Ammon's horn (tissue), 1 donor: ENCODE results near the gene HIVEP1.
"Not testable (repeated sequence)": the region's sequence is repeated elsewhere in the genome, so short reads cannot be mapped to it uniquely, and the experiment has no call there.

Experiments used
- DNase-seq: peaks from one replicate; pipeline ENCODE4 v3.0.0-alpha.2; 2016; ENCODE audit warnings: low spot score

The HIVEP1 gene

DNA sequence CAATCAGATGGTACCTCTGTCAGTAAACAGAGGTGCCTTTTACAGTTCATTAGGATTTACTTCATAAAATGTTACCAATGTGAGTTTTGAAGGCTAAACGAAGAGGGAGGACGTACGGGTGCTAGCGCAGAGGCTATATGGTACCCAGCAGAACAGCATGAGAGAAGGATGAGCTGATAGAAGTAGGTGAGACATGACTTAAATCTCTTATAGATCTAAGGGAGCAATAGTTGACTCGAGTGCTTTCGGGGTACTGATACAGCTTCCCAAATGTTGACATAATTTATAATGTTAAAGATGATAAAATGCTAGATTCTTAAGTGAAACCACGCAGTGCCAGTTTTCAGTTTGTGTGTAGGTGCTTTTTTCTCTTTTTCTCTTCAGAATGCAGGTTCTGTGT, 72.6 kb downstream of the HIVEP1 start:
- DNase-seq = no peak

DNA sequence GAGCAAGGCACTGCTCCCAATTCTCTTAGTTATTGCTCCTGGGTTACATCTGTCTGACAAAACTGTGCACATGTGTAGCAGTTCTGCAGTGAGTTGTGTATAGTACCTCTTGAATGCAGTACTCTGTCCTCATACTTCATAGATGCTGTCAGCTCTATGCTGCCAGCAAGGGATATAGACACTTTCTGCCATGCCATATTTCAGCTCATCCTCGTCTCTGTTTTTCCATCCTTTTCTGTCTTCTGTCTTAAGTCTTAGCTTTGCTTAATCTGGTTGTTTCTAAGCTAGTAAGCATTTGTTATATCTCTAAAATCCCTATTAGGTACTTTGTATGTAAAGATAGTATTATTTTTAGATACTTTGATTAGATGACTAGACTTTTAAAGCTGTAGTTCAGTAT, 76.4 kb downstream of the HIVEP1 start:
- no peak for DNase-seq

DNA sequence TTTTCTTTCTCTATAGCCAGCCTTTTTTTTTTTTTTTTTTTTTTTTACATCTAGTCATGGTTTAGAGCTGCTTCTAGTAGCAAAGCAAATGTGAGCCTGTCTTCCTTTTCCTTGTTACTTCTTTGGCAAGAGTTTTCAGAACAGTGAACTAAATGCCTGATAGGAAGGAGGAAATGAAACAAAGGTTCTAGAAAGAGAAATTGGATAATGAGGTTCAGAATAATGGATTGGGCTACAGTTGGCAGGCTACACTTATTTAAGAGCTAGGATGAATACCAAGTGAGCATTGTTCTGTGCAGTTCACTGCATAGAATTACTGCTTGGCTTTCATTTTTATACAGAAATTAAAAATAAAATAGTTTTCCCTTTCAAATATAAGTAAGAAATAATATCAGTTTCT, 78.6 kb downstream of the HIVEP1 start:
- DNase-seq = peak; percentile 15

DNA sequence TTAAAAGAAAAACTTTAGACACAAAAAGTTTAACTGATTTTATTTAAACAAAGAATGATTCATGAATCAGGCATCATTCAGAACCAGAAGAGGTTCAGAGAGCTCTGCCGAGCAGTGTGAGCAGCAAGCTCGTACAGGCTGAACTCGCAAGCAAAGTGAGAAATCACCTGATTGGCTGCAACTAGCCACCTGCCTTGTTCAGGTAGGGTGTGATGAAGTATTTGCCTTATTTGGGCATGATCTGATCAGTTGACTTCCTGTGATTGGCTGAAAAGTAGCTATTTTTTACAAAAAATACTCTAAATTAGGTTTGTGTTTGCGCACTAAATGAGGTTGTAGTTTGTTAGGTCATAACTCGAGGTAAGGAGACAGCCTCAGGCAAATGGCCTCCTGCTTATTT, 80.7 kb downstream of the HIVEP1 start:
- DNase-seq = no peak

DNA sequence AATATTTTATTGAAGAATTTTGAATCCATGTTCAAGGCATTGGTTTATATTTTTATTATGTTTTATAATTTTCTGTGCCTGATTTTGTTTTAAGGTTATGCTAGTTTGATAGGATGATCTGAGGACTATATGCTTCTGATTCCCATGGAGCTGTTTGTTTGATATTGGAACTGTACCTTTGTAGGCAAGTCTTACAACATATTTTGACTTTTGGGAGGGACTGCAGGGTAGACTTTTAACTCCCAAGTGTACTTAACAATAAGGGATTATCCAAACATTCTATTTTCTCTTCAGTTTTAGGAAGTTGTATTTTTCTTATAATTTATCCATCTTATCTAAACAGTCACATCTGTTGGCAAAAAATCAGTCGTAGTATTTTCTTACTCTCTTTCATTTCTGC, 82.6 kb downstream of the HIVEP1 start:
- DNase-seq = no peak

DNA sequence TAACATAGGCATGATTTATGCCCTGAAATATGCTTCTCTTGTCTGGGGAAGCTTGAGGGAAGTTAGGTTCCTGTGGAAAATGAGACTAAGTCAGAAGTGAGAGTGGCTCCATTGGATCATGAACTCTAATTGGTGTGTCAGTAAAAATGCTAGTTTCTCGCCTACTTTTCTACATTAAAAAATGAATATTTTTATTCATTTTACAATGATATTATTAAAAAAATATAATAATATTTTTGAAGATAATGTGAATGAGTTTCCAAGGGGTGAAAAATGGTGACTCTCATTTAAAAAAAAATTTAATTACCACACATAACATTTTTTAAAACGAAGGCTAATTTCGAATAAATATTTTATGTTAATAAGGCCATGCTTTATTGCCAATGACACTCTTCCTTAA, 84.2 kb downstream of the HIVEP1 start:
- no peak for DNase-seq

DNA sequence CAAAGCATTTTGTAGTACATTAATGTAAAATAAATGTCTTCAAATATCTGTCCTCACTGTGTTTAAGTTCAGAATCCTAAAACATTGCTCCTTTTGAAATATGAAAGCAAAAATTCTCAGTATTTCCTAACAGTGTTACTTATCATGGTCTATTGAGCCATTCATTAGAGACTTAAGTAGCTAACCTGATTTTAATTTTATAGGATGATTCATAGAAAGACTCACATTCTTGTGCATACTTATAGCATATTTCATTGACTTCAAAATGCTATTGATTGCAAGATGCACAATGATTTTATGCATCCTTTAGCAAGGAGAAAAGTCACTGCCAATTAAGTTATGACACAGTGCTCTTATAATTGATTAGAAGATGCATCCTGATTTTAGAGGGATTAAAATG, 85.7 kb downstream of the HIVEP1 start:
- DNase-seq = no peak

DNA sequence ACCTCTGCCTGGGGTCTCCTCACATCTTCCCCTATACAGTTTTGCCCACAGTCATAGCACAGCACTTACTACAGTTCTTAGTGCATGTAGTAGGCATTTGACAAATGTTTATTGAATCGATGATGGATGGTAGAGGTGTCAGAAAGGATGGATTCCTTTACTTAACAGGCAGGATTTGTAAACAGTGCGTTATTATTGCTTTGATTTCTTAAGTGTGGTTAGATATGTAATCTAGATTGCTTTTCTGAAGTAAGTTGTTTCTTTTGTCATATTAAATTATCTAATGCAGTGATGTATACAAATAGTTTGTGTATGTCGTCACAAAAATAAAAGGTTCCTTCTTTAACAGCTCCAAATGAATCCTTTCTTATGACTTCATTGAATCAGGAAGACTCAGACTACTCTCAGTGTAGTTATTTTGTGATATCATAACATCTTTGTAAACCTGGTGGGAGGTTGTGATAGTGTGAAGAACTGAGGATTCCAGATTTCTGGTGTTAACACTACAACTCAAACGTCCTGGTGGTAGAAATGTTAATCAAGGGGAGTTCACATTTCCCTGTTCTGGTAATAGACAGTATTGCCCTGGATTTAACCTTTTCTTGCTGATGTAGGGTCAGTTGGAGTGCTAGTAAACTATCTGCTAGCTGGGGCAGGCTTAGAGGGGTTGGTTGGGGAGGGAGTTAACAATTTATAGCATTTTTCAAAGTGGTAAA, 87.7 kb downstream of the HIVEP1 start:
- DNase-seq = no peak

DNA sequence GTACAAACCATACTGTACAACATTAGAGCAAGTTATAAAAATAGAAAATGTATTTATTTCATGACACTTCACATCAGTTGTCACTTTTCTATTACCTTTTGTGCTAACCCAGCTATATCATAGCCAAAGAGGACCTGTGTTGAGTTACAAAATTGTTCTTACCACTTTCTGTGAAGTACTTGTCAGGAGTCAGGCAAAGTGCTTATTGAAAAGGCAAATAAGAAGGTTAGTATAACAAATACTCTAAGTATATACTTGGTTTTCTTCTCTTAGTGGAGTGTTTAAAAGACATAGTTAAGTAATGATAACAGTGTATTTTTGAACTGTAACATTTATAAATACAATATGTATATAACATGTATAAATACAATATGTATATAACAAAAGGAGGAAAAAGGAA, 88.9 kb downstream of the HIVEP1 start:
- DNase-seq = no peak

DNA sequence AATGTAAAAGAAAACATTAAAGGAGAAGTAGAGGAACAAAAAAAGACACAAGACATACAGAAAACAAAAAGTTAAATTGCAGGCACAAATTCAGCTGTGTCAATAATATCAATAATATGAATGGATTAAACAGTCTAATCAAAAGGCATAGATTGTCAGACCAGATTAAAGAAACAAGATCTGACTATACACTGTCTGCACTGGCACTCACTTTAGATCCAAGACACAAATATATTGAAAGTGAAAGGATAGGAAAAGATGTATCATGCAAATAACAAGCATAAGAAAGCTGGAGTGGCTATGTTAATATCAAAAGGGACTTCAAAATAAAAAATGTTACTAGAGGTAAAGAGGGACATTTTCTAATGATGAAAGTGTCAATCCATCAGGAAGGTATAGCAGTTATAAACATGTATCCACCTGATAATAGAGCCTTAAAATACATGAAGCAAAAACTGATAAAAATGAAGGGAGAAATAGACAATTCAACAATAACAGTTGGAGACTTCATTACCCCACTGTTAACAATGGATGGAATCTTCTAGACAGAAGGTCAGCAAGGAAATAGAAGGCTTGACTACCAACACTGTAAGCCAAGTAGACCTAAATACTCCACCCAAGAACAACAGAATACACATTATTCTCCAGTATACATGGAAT, 89.7 kb downstream of the HIVEP1 start:
- no peak for DNase-seq

DNA sequence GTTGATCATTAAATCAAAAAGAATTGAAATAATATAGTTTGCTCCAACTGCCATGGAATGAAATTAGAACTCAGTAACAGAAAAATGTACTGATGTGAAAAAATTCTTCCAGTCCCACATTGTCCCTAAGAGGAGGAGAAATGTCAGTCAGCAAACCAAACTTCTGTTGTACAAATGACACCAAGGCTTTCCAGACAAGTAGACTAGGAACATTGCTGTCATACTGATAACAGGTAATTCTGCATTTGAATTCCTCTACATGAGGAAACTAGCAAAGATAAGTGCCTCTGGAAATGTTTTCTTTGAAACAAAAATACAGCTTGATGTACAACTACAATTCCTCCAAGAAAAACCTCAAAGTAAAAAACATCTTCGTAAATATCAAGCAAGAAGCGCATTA, 90.2 kb downstream of the HIVEP1 start:
- DNase-seq = no peak

DNA sequence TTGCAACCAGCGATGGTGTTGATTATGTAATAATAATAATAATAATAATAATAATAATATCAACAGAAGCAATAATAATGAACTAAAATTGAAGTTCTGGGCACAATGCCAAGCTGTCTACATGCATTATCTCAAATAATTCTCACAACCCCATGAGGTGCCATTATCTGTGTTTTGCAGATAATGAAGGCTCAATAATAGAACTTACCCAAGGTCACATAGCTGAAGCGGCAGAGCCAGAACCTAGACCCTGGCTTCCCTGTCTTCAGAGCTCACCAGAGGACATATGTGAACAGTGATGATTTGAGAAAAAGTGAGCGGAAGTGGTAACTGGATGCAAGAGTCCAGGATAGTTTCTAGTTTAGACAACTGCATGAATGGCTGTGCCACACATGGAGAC, 91.0 kb downstream of the HIVEP1 start:
- DNase-seq = no peak

DNA sequence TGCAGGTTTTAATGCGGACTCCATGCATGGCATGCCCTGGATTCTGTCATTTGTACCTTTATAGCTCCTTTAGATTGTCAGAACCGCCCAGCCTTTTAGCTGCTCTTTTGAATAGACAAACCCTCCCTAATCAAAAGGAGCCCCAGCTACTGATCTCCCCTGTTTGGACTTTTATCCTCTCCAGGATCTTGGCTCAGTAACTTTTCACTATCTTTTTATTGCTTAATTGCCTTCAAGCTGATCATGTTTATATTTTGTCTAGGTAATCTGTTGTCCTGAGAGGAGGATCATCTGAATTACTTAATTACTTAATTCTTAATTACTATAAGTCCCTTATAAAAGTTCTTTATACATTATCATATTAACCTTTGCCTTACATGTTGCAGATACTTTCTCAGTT, 93.2 kb downstream of the HIVEP1 start:
- no peak for DNase-seq

DNA sequence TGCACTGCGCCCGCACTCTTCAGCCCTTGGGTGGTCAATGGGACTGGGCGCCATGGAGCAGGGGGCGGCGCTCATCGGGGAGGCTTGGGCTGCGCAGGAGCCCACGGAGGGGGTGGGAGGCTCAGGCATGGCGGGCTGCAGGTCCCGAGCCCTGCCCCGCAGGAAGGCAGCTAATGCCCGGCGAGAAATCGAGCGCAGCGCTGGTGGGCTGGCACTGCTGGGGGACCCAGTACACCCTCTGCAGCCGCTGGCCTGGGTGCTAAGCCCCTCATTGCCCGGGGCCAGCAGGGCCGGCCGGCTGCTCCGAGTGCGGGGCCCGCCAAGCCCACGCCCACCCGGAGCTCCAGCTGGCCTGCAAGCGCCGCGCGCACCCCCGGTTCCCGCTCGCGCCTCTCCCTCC, 96.3 kb downstream of the HIVEP1 start:
- DNase-seq = not testable (repeated sequence)

DNA sequence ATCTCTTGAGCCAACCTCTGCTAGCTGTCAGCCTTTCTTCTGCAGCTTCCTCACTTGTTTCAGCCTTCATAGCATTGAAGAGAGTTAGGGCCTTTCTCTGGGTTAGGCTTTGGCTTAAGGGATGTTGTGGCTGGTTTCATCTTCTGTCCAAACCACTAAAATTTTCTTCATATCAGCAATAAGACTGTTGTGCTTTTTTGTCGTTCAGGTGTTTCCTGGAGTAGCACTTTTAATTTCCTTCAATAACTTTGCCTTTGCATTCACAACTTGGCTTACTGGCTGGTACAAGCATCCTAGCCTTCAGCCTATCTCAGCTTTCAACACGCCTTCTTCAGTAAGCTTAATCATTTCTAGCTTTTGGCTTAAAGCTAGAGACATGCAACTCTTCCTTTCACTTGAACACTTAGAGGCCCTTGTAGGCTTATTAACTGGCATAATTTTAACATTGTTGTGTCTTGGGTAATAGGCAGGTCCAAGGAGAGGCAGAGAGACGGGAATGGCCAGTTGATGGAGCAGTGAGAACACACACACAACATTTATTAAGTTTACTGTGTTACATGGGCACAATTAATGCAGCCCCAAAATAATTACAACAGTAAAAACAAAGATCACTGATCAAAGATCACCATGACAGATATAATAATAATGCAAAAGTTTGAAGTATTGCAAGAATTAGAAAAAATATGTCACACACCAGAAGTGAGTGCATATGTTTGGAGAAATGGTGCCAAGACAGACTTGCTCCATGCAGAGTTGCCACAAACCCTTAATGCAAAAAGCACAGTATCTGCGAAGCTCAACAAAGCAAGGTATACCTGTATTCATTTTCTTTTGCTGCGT, 98.6 kb downstream of the HIVEP1 start:
- DNase-seq = no peak

DNA sequence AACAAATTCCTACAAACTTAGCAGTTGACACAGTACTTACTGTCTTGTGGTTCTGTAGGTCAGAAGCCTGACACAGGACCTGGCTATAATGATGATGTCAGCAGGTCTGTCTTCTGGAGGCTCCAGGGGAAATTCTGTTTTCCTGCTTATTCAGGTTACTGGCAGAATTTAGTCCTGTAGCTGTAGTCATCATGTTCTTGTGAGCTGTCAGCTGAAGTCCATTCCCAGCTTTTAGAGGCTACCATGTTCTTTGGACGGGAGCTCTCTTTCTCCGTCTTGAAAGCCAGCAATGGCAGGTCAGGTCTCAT, 99.2 kb downstream of the HIVEP1 start:
- no peak for DNase-seq

DNA sequence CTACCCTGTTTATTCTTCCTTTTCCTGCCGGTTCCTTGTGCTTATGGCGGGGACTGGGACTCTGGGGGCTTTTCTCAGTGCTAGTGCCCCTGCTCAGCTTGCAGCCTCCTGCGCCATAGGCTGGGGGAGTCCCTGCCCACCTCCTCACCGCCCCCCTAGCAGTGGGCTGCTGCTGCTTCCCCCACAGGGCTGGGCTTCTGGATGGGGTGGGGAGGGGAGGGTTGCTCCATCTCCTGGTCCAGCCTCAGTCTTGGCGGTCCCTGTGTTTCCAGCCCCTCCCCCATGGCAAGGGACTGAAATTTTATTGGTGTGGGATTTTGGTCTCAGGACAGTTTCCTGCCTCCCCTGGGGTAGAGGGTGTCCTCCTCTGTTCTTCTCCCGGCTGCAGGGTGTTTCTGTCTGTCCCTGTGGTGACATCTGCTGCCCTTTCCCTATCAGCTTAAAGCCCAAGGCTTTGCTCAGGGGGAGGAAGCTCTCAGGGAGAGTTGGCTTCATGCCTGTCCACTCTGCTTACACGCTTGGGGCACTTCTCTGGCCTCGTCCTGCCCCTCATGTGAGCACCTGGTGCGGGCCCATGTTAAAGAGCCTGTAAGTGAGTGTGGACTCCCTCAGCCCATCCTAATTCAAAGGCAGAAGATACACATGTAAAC, 100.6 kb downstream of the HIVEP1 start:
- DNase-seq = no peak

DNA sequence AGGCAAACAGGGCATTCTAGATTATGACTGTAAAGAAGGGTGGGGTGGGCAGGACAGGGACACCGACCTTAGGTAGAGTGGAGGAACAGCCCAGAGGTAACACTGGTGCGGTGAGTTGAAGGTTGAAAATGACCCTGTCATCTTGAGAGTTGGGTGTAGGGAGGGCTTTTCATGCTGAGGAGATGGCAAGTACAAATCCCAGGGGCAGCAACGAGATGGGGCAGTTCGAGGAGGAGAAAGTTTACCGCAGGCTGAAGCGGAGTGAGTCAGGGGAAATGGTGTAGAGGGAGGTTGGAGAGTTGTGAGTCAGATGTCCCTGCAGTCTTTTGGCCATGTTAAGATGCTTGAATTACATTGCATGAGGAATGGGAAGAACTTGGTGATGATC, 101.1 kb downstream of the HIVEP1 start:
- DNase-seq = no peak

DNA sequence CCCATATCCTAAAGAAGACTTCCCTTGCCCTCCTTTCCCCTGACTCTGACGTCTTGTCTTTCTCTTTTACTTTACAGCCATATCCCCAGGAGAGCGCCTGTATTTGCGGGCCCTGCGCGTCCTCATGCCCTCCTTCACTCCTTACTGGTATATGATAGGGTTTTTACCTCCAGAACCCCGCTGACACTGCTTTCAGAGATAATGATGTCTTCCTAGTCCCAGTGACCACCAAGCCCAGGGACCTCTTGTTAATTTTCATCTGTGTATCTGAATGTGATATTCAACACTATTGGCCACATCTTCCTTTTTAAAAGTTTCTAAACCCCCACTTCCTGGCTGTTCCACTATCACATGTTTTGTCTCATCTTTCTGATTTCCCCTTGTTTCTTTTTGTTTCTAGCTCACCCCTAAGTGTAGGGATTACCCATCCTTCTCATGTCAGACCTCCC, 102.0 kb downstream of the HIVEP1 start:
- DNase-seq = no peak

DNA sequence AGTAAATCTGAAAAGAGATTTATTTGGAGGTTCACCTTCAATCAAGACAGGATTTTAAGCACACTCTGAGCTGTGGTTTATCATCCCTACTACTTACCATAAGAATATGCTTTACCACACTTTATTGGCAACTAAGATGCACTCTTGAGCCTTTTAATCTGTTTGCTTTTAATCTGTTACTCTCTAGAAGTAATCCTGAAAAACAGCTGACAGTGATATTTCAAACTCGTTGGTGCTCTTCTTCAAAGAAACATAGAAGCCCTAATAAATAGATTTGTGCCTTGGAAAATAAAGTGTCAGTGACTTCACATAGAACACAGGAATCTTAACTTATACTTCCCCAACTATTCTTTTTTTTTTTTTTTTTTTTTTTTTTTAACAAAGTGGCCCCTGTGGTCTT, 102.9 kb downstream of the HIVEP1 start:
- DNase-seq = no peak

DNA sequence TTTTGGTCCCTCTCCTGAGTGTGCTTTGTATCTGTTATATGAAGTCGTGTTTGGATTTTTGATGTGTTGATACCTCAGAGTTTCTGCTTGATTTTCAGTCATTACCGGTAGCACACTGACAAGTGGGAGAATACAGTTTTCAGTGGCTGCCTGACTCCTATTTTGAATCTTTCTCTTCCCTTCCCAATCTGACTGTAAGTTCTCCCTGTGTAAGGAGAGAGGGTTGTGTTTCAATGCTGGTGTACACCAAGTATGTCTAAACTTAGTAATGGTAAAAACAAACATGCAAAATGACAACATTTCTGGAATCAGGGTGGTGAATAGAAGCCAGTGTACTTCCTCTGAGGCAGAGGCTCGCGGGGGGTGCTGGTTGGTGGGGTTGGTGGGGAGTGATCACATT, 103.4 kb downstream of the HIVEP1 start:
- DNase-seq = no peak

DNA sequence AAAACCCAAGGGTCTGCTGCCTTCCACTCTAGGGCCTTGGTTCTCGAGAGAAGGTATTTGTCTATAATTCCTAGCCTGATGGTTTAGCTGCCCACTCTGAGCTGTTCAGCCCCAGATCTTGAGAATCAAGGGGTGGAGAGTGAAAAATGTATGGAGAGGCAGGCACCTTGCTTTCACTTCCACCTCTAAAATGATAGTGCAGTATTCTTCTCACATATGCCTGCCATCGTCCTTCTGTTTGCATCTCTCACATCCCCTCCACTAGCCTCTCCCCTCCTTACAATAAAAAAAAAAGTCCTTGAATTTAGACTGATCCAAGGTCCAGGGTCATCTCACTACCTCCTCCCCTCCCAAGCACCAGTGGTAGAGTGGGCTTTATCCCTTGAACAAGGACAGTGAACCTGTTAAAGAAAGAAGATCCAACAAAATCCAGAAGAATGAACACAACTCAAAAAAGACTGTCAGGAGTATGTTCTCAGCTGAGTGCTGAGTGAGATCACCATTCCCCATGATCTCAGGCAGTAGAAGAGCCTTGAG, 104.2 kb downstream of the HIVEP1 start:
- no peak for DNase-seq

DNA sequence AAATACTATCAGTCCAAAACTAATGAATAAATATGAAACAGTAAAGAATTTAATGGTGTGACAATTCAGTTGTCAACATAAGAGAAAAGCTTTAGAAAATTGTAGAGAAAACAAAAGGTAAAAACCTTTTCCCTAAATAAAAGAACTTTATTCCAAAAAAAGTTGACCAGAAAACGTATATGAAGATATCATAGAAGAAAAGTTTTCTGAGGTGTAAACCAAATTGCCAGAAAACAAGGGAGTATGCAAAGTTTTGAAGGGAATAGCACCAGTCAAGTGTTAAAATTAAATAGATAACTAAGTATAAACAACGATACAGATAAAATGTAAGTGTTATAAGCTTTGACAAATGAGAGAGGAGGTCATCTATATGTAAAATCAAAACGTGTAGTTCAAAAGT, 104.9 kb downstream of the HIVEP1 start:
- DNase-seq = no peak
